Measurements from ENCODE around the gene SEC23IP.
"Not testable (repeated sequence)": the region's sequence is repeated elsewhere in the genome, so short reads cannot be mapped to it uniquely, and the experiment has no call there.

The SEC23IP gene
- 67.7 to 73.3 reads per million in 2 donors for total RNA-seq

- peak; percentile 74 for DNase-seq
These were observed at the start of gene SEC23IP for GRCh38 chr10:119892188-119893065. Gene SEC23IP, plus strand, starts transcription at chr10:119892730. Its CDS starts 53 bp downstream, at chr10:119892783.

- DNase-seq: no peak
These were observed 46.9 kb upstream of the SEC23IP start for GRCh38 chr10:119845656-119846055.

DNA sequence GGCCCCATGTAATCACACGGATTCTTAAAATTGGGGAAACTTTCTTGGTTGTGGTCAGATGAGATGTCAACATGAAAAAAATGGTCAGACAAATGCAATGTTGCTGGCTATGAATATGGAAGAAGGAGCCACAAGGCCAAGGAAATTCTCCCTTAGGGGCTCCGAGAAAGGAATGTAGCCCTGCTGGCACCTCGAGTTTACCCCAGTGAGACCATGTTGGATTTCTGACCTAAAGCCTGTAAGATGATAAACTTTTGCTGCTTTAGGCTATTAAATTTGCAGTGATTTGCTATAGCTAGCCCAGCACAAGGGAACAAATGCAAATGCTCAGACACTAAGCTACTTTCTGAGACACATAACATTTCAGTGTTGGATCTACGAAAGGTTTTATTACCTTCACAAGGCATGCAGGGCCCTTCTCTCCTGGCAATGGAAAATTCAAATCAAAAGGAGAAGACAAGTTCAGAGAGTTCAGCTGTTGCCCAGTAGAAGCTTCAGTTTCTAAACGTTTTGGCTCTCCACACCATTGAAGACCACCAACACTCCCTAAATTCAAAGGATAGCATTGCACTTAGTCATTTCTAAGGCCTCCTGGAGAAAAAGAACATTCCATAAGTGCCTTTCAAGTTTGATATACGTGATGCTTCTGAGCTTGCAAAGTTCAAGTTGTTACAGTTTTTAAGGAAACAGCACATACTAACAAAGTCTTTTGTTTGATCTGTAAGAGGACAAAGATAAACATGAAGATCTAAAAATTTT is 43.3 kb upstream of the SEC23IP start:
- no peak for DNase-seq

DNA sequence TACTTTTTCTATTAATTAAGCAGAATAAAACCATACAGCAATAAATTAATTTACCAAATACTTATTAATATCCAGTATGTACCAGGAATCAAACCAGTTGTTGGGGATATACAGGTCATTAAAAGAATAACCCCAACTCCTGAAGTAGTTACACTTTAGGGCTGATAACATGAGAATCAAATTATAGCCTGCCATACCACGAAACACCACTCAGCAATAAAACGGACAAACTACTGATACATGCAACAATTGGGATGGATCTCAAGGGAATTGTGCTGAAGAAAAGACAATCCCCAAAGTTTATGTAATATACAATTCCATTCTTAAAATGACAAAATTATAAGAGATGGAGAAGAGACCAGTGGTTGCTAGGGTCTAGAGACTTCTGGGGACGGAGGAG is 42.6 kb upstream of the SEC23IP start:
- no peak for DNase-seq

GRCh38 chr10:119852277-119852676 is 40.3 kb upstream of the SEC23IP start:
- no peak for DNase-seq

DNA sequence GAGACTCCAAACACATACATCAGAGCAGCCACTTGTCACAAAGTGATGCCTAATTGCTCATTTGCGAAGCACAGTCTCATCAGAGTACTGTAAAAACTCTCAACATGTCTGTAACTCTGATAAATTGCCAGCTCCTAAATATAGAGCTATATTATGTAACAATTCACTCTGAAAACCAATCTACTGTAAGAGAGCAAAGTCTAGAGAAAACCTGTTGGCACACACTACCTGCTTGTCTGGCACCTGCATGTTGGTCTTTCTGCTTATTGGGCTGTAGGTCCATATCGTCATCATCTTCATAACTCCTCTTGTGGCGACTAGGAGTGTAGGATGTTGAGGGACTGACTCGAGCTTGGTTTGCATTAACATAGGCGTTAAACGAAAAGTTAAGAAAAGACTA is 39.7 kb upstream of the SEC23IP start:
- no peak for DNase-seq

DNA sequence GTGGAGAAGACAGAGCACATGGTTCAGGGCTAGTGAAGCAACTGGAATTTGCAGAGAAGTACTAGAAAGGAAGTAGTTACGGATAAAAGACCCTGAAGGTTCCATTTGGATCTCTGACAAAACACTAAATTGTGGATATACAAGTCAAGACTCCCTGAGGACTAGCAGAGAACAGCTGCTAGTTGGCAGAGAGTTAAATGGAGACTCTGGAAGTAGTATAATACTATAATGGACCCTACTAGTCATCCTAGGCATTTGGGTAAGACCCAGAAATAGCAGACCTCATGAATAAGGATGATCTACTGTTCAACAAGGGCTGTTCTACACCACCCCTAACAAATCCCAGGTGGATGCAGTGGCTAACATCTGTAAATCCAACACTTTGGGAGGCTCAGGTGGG is 39.0 kb upstream of the SEC23IP start:
- DNase-seq: no peak

DNA sequence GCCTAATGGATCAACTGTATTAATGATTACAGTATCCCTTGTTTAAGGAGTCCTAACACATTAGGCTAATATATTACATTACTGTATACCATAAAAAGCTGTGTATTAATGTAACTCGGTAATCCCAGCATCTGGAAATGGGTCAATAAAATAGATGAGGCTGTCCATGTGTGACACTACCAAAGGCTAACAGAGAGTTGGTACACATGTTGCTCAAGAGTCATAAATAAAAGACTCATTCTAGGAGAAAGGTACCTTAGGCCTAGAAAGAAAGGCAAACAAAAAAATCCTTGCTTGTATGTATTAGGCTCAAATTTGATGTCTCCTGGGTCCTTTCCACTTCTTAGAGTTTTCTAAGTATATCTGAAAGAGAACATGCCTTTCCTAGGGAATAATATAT is 34.5 kb upstream of the SEC23IP start:
- no peak for DNase-seq

DNA sequence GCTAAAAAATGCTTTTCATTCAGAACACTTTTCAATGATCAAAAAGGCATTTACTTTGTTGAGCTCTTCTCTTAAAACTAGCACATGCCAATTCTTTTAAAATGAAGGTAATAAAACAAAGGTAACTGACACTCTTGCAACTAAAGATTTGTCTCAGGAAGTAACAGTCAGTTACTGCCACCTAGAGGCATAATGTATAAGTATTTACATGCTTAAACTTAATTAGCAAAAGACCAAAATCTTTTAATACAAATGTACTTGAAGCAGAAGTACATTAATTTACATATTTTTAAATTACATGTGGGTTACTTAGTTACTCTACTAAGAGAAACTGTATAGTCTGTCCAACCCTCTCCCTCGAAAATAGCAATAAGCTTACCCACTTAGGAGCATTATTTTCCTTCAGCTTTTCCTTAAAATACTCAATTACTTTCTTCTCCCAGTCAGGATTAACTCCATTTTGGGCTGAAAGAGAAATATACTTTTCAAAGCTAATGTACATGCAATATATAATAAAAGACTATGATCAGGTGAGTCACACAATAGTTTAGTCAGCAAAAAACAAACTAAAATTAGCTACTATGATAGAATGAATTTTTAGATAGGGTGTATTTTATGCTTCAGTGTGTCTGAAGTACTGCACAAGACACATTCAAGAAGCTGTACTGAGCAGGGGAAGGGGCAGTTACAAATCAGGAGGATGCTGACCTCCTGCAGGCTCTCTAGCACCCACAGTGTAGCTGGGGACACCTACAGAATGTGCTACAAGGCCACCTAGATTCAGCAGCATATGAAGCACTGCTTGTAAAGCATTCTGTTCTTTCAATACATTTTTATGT is 32.9 kb upstream of the SEC23IP start:
- no peak for DNase-seq

GRCh38 chr10:119860866-119861607 is 31.5 kb upstream of the SEC23IP start:
- no peak for DNase-seq

DNA sequence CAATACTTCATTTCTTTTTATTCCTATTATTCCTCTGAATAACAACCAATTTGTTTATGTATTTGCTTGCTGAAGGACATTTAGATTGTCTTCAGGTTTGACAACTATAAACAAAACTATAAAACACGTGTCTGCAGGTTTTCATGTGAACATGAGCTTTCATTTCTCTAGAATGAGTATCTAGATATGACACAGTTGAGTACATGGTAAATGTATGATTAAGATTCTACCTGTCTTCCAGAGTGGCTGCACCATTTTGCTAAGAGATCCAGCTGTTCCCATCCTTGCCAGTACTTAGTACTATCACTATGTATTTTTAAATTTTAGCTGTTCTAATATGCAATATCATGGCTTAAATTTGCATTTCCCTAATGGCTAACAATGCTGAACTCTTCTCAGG is 30.0 kb upstream of the SEC23IP start:
- DNase-seq: no peak

GRCh38 chr10:119863951-119864565 is 28.5 kb upstream of the SEC23IP start:
- no peak for DNase-seq

DNA sequence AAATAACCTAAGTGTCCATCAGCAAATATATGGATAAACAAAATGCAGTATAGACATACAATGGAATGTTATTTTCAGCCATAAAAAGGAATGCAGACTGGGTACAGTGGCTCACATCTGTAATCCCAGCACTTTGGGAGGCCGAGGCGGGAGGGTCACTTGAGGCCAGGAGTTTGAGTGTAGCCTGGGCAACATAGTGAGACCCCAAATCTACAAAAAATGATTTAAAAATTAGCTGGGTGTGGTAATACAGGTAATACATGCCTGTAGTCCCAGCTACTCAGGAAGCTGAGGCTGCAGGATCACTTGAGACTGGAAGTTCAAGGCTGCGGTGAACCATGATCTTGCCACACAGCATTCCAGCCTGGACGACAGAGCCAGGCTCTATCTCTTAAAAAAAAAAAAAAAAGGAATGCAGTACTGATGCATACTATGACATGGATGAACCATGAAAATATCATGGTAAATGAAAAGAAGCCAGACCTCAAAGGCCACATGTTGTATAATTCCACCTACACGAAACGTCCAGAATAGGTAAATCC is 26.8 kb upstream of the SEC23IP start:
- no peak for DNase-seq

GRCh38 chr10:119867317-119867716 is 25.2 kb upstream of the SEC23IP start:
- no peak for DNase-seq

DNA sequence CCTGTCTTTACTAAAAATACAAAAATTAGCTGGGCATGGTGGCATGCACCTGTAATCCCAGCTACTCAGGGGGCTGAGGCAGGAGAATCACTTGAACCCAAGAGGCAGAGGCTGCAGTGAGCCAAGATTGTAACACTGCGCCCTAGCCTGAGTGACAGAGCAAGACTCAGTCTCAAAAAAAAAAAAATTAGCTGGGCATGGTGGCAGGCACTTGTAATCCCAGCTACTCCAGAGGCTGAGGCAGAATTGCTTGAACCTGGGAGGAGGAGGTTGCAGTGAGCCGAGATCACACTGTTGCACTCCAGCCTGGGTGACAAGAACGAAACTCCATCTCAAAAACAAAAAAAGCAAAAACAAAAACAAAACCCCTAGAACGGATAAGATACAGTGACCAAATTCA is 23.1 kb upstream of the SEC23IP start:
- not testable (repeated sequence) for DNase-seq

DNA sequence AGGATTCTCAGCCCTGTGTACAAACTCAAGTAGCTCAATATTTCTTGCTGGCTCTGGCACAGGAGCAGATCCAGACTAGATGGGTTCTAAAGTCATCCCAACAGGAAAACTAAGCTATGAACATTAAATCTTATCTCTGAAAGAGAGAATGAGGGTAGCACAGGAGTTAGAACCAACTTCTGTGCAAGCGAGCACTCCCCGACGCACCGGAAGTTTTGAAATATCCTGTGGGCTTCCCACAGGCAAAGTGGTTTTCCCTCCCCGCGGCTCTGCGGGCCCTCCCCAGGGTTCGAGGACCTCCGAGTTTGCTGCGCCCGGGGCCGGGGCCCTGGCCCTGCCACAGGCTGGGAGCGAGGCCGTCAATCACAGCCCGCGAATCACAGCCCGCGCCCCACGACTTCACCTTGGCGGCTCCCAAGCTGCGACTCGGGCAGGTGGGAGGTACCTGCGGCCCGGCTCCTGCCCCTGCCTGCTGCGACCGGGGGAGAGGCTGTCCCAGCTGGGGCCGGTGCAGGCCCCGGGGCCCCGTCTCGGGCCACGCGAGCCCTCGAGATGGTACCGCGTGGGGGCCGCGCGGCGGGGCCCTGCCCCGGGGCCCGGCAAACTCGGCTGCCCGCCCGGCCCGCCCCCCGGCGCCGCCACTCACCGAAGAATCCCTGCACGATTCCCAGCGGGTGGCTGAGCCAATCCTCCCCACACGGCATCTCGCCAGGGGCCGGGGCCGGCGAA is 20.5 kb upstream of the SEC23IP start:
- peak; percentile 46 for DNase-seq

DNA sequence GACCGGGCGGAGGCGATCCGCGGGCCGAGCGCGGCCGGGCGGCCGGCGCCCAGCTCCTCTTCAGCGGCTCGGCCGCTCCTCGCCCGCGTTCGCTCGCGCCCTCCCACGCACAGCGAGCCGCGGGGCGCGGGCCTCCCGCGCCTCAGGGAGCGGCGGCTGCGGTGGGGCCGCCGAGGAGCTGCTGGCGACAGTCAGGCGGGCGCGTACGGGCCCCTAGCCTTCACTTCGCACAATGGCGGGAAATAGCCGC is 20.0 kb upstream of the SEC23IP start, which contains the start of gene MCMBP:
Gene MCMBP (minus strand): TSS at position 234 of the 250 bp plus-strand sequence. CDS start 259 bp downstream, outside the sequence.
- DNase-seq: no peak

GRCh38 chr10:119872860-119873681 is 19.5 kb upstream of the SEC23IP start:
- peak; percentile 82 for DNase-seq

DNA sequence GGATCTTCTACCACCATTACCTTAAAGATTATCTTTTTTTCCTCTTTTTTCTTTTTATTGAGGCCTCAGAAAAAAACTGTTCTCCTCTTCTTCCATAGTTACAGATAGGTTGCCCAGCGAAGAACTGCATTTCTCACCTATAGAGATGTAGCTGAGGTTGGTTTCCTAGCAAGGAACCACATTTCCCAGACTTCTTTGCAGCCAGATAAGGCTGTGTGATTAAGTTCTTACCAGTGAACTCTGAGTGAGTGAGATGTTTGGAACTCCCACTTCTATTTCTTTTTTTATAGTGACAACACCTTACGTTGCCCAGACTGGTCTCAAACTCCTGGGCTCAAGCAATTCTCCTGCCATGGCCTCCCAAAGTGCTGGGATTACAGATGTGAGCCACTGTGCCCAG is 14.0 kb upstream of the SEC23IP start:
- no peak for DNase-seq
